GM21717 (cell line): Measurements from ENCODE around the gene DDX39A.
A peak's percentile ranks its signal among the peaks of the same experiment; 100 is the strongest.

Experiments
- ATAC-seq: cut with Tn5 transposase; IDR thresholded peaks from one replicate; pipeline ENCODE4 v1.9.1; 2021; ENCODE audit warnings: mild to moderate bottlenecking, moderate library complexity; ENCODE audit not compliant: unreplicated experiment

The DDX39A gene

DNA sequence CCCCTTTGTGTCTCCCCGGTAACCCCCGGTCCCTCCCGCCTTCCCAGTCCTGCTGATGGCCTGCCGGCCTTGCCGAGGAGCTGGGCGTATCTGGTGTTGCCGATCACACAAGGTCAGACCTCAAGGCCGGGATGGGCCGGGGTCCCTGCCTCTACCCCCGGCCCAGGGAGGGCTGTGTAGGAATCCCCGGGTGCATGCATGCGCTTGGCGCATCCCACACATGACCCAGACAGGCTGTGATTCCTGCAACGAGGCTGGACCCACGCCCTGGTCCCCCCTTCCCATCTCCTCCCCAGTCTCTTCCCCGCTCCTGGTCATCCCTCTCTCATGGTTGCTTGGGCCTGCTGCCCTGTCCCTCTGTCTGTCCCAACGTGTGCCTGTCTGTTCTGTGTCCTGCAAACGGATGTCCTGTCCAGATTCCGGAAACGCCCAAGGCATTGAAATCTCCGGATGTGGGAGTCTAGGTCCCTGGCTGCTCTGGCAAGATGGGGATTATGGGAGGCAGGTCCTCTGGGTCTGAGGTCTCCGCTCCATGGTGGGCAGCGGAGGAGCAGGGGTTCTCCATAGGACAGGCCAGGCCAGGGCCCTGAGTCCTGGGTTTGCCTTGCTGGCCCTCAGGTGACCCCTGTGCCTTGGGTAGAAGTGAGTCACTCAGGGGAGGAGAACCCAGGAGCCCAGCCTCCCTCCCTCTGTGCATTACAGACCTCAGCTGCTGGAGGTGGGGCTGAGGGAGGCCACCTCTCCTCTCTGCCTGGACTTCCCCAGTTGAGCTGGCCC is 15.6 kb upstream of the DDX39A start:
- no peak for ATAC-seq

- ATAC-seq: no peak
These were observed 14.7 kb upstream of the DDX39A start for GRCh38 chr19:14433554-14434501.

- ATAC-seq: no peak
These were observed 13.8 kb upstream of the DDX39A start, which contains the start of gene PKN1 for GRCh38 chr19:14432791-14433553. Gene PKN1, plus strand, starts transcription at chr19:14433306. Its CDS starts 216 bp downstream, at chr19:14433522.

GRCh38 chr19:14430712-14431111 is 11.6 kb upstream of the DDX39A start:
- no peak for ATAC-seq

DNA sequence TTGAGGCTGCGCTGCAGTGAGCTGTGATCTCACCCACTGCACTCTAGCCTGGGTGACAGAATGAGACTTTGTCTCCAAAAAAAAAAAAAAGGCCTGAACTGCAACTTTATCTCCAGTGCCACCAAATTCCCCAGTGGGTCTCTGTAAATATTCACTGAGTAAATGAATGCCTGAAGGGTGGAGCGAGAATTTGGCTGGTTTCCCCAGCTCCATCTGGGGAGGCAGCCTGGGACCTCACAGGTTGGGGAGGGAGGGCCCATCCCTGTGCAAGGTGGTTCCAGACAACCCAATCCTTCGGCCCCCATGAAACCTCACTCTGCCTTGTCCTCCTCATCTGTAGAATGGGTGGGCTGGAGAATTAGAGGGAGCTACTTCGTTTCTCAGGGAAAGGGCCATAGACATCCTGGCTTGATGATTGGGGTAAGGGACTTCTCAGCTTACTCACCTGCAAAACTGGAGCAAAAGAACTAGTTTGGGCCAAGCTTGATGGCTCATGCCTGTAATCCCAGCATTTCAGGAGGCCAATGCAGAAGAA is 9.8 kb upstream of the DDX39A start:
- no peak for ATAC-seq

GRCh38 chr19:14427461-14427860 is 8.3 kb upstream of the DDX39A start:
- no peak for ATAC-seq

DNA sequence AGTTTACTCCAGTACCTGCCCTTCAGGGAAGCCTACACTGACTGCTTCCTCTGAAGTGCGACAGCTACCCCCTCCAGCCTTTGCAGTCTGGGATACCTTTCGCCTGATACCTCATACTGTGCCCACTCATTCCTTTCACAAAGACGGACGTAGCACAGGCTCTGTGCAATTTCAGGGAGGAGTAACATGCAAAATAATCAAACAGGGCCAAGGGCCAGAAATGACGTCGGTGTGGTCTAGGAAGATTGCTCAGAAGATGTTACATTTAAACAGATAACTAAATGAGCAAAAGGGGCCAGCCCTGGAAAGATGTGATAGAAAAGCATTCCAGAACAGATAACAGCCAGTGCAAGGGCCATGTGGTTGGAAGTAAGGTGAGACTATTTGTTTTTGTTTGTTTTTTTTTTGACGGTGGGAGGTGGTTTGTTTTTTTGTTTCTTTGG is 6.6 kb upstream of the DDX39A start:
- no peak for ATAC-seq

- ATAC-seq: peak; percentile 46
These were observed 360 bp downstream of the DDX39A start for GRCh38 chr19:14418856-14419105.

GRCh38 chr19:14416817-14417231 is 2.3 kb downstream of the DDX39A start:
- no peak for ATAC-seq

- no peak for ATAC-seq
These were observed 4.0 kb downstream of the DDX39A start for GRCh38 chr19:14414926-14415690.

GRCh38 chr19:14413693-14414181 is 5.4 kb downstream of the DDX39A start:
- ATAC-seq: no peak

DNA sequence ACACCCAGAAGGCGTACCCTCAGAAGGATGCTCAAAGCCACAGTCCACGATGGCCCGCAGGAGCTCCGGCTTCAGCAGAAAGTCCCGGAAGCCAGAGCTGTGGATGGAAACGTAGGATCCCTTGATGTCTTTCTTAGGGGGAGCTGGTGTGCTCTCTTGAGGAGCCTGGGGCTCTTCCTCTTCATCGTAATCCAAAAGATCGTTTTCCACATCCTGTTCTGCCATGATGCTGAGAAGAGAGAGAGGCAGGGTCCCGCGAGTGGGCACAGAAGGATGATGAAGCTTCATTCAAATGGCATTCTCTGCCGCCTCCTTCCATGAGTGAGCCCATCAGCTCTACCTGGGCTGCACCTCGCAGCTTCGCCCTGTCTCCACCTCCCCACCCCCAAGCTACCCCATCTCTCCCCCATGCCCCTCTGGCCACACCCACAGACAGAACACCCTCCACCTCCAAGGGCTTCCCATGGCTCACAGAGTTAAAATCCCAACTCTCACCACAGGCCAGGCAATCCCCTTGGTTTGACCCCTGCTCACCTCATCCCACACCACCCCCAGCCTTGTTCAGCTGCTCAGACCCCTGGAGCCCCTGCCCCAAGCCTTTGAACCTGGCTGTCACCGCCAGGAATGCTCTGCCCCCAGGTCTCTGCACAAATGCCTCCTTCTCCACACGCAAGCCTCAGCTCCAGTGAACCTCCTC is 6.0 kb downstream of the DDX39A start:
- ATAC-seq: no peak

DNA sequence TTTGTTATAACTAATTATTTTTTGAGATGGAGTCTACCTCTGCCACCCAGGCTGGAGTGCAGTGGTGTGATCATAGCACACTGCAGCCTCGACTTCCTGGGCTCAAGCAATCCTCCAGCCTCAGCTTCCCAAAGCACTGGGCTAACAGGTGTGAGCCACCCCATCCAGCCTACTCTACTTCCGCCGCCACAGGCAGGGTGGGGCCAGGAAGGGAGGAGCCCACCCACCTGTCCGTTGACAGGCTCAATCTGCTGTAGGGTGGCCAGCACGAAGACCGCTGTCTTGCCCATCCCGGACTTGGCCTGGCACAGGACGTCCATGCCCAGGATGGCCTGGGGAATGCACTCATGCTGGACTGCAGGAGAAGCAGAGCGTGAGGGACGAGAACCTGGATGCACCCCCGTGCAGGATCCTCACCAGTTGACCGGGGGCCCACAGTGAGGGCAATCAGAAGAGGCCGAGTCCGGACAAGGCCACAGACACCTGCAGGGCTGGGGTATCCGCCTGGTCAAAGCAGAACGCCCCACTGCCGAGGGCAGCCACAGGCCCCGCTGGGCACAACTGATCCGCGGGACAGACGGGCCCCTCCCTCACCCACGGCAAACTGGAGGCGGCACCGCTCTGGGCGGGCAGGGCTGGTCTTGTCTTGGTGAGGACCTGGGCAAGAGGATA is 6.7 kb downstream of the DDX39A start:
- no peak for ATAC-seq

- ATAC-seq: no peak
These were observed 7.2 kb downstream of the DDX39A start for GRCh38 chr19:14411938-14412245.

- no peak for ATAC-seq
These were observed 7.8 kb downstream of the DDX39A start for GRCh38 chr19:14411161-14411937.

GRCh38 chr19:14410091-14411051 is 8.8 kb downstream of the DDX39A start:
- no peak for ATAC-seq
